Heart right ventricle (tissue), 16 donors: Measurements from ENCODE around the gene GGCT. TPM values are rescaled to one million over a fixed set of nuclear protein-coding genes. Genes with fewer than 3 reads are reported as not detected.

ENCODE experiments used
- ATAC-seq, 8 donors: fragments of 200-7000 bp; cut with Tn5 transposase; one replicate each; pipeline ENCODE4 v1.9.1; 2020; ENCODE audit warnings: mild to moderate bottlenecking in 8 of 8, moderate library complexity in 8 of 8, moderate number of reproducible peaks in 1 of 8
- DNase-seq, 2 donors: peaks; one replicate each; pipeline ENCODE4 v3.0.0-alpha.2; 2020
- H3K27ac ChIP-seq, 10 donors: fragments of 200-600 bp; sonication (generic) in 2 of 10; one replicate each; pipeline versions ENCODE4 v1.5.0 to v1.8.0; 2020 to 2022; ENCODE audit warnings: mild to moderate bottlenecking in 3 of 10
- H3K27me3 ChIP-seq, 7 donors: fragments of 200-600 bp; one replicate each; pipeline ENCODE4 v1.8.0; 2021 to 2022; ENCODE audit warnings: mild to moderate bottlenecking in 2 of 7
- H3K36me3 ChIP-seq, 9 donors: fragments of 200-600 bp; sonication (generic) in 1 of 9; one replicate each; pipeline versions ENCODE4 v1.5.0 to v1.8.0; 2020 to 2022; ENCODE audit warnings: mild to moderate bottlenecking in 2 of 9
- H3K4me1 ChIP-seq, 9 donors: fragments of 200-600 bp; sonication (generic) in 1 of 9; one replicate each; pipeline versions ENCODE4 v1.5.0 to v1.8.0; 2020 to 2022; ENCODE audit warnings: mild to moderate bottlenecking in 4 of 9
- H3K4me3 ChIP-seq, 10 donors: fragments of 200-600 bp; sonication (generic) in 2 of 10; one replicate each; pipeline versions ENCODE4 v1.5.0 to v1.8.0; 2020 to 2022; ENCODE audit warnings: mild to moderate bottlenecking in 7 of 10, moderate library complexity in 2 of 10
- H3K9me3 ChIP-seq, 11 donors: fragments of 200-600 bp in 10 of 11; sonication (generic) in 2 of 11; one replicate each; pipeline versions ENCODE4 v1.5.0 to v1.8.0; 2013 to 2022; ENCODE audit warnings: mild to moderate bottlenecking in 2 of 11, control low read depth in 1 of 11, moderate library complexity in 1 of 11
- WGBS, 2 donors: extraction: QIAGEN DNeasy Blood & Tissue Kit; methylation state at CpG; one replicate each; pipeline ENCODE4 v1.1.7; 2013; ENCODE audit warnings: inconsistent platforms in 1 of 2; 5-methylcytosine and 5-hydroxymethylcytosine counted together
- intact Hi-C, 10 donors: fragments of 100-400 bp; cut with DNase I; formaldehyde crosslinking; loops; one replicate each; pipeline versions ENCODE4 v1.11.1 to v1.14.2; 2022
- polyA plus RNA-seq, 2 donors: library from polyadenylated mRNA; stranded (reverse); fragments of 200-250 nt; gene quantifications; one replicate each; pipeline ENCODE4 v1.2.3, GENCODE V29; 2013
- total RNA-seq, 10 donors: library from RNA; stranded (reverse); fragmentation: NEBNext Ultra II Directional in 3 of 10; extraction: Animal tissue kit (Norgen Biotek cat#: 25700) in 3 of 10; gene quantifications; one replicate each; pipeline versions ENCODE4 v1.2.1 to v1.2.4, GENCODE V29; 2021 to 2023
- TF ChIP-seq, protein P1 (sequence below), 9 donors: fragments of 200-600 bp; sonication (generic) in 2 of 9; IDR thresholded peaks; one replicate each; pipeline versions ENCODE4 v1.5.0 to v1.8.0; 2021 to 2022; ENCODE audit warnings: antibody characterized with exemption in 9 of 9, mild to moderate bottlenecking in 5 of 9, moderate library complexity in 1 of 9
- donor health status: Arrhythmogenic right ventricular cardiomyopathy.
- donor health status: ischemic (EF 13 %, LVEDD 7.1; RV severe dilation, severe dysfunction).
- donor health status: healthy with polysubstance abuse.
- donor health status: DM: no; HTN: yes; CAD: no.
- donor health status: DM: no; HTN: no; CAD: no.
- donor health status: ischemic (EF 25% LVEDD 6.9; RV normal size, moderate dysfunction).
- donor health status: ischemic (EF 25% LVEDD 5.7; RV mildly dilated, moderate dysfunction).
- donor health status: healthy.
- donor health status: DM: yes; HTN: yes; CAD: no.
- donor health status: Ischemic cardiomyopathy.
- donor health status: ischemic (EF 35%, LVEDD 5.7; RV mildly dilated, moderate dysfunction).
- donor health status: nonischemic (EF 11% LVEDD 7.7; RV severe dilation, severe dysfunction).
- donor health status: DM: yes; HTN: yes; CAD: no.
- donor health status: PGD.
- donor health status: ischemic (EF 29% LVEDD 5.4; RV normal size, mild dysfunction).
- donor health status: nonischemic (EF 23%, LVEDD 6.1; RV moderate dilation, normal function).

Gene GGCT
- total and polyA plus RNA-seq, 12 donors: 13.8 to 54.2 (median 18.7) TPM

DNA sequence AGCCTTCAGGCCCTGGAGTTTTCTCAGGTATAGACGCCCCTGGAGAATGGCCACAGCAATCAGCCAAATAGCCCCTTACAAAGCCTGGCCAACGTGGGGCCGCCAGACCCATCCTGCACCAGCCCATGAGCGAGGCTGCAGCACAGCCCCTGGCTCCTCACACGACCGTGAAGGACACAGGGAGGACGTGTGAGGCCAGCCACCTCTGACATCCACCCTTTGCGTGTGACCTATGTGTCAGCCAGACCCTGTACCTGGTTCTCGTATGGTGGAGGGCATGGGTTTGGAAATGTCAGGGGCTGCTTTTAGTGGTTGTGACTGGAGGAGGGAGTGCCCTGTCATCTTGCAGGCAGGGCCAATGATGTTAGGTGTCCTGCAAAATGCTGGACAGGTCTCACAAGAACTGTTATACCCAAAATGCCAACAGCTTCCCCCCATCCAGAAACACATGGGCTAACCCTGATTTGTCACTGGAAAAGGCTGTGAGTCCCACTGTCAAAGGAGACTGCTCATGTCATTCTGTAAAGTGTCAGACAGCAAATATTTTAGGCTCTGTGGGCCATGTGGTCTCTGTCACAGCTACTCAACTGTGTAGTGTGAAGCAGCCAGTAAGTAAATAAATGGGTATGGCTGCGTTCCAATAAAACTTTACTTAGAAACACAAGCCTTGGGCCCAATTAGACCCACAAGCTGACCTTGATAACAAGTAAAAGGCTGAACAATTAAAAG, 56.0 kb downstream of the GGCT start:
- no peaks in the 10 kb centered on the region for H3K27me3 ChIP-seq
- intact Hi-C loops: no loop called here
- no peak overlapping the region for H3K4me3 ChIP-seq
- 40 to 67% methylated on average over 10 of the region's 10 CpGs for WGBS, 2 donors
- peaks cover 0 to 86% (median 56%) of the 10 kb centered on the region in 9 donors for H3K36me3 ChIP-seq
- H3K4me1 ChIP-seq: peaks cover 0 to 31% (median 20%) of the 10 kb centered on the region in 9 donors
- TF ChIP-seq, protein P1, sequence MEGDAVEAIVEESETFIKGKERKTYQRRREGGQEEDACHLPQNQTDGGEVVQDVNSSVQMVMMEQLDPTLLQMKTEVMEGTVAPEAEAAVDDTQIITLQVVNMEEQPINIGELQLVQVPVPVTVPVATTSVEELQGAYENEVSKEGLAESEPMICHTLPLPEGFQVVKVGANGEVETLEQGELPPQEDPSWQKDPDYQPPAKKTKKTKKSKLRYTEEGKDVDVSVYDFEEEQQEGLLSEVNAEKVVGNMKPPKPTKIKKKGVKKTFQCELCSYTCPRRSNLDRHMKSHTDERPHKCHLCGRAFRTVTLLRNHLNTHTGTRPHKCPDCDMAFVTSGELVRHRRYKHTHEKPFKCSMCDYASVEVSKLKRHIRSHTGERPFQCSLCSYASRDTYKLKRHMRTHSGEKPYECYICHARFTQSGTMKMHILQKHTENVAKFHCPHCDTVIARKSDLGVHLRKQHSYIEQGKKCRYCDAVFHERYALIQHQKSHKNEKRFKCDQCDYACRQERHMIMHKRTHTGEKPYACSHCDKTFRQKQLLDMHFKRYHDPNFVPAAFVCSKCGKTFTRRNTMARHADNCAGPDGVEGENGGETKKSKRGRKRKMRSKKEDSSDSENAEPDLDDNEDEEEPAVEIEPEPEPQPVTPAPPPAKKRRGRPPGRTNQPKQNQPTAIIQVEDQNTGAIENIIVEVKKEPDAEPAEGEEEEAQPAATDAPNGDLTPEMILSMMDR (IDR thresholded peaks at IDR 0.05): no peak
- H3K9me3 ChIP-seq: no peaks in the 10 kb centered on the region
- peak; percentile 53 to 93 (median 84) for ATAC-seq
- peak in 1 of 2 donors; percentile 50 for DNase-seq
- peak overlapping the region; percentile 15 to 79 (median 73) for H3K27ac ChIP-seq

DNA sequence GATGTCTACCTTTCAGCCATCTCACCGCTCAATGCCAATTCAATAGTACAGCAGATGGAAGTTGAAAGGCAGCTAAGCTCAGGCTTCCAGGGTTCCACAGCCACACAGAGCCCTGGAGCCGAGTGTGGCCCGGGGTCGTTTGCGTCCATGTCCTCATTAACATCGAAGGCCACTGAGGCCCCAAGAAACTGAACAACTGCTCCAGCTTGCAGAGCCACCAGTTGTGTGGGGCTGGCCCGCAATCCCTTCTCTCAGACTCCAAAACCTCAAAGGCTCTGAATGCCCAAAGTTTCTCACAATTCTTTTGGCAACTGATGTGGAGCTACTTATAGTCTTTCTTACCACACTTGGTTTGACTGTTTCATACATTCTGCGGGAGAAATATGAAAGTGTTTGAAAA, 57.2 kb downstream of the GGCT start:
- Histone ChIP-seq H3K9me3 (no peaks in the 10 kb centered on the region), H3K27ac (peak overlapping the region in 3 of 10 donors; percentile 71 to 79 (median 77)), H3K4me1 (peaks cover 0 to 27% (median 16%) of the 10 kb centered on the region in 9 donors), H3K36me3 (peaks cover 0 to 74% (median 45%) of the 10 kb centered on the region in 9 donors), H3K27me3 (no peaks in the 10 kb centered on the region), H3K4me3 (no peak overlapping the region)
- TF ChIP-seq, protein P1 (IDR thresholded peaks at IDR 0.05): no peak
- intact Hi-C loops: no loop called here
- 97 to 99% methylated on average over 8 of the region's 8 CpGs for WGBS, 2 donors
- ATAC-seq: no peak
- DNase-seq: no peak

Other genes with a start within 250 kb of the GGCT start
- 10 to 100 TPM in 3 of 10 donors, 1 to 10 TPM in 7; 5.3 to 13.8 (median 8.8) TPM for gene ZNRF2, start 220.2 kb downstream of the GGCT start, total RNA-seq
- 1 to 10 TPM; 2.9 to 3.7 TPM for gene ZNRF2, start 220.2 kb downstream of the GGCT start, polyA plus RNA-seq
- 10 to 100 TPM in 3 of 10 donors, 1 to 10 TPM in 7; 6.3 to 19.1 (median 8.6) TPM for gene NOD1, start 26.0 kb downstream of the GGCT start, total RNA-seq
- 10 to 100 TPM in 1 of 2 donors, 1 to 10 TPM in 1; 7.6 to 18.4 TPM for gene NOD1, start 26.0 kb downstream of the GGCT start, polyA plus RNA-seq
- gene GARS1, start 90.0 kb upstream of the GGCT start, total RNA-seq: 10 to 100 TPM; 36.5 to 52.2 (median 40.8) TPM
- gene GARS1, start 90.0 kb upstream of the GGCT start, polyA plus RNA-seq: 10 to 100 TPM; 52.3 to 95.6 TPM
- gene CRHR2, start 177.6 kb upstream of the GGCT start, total RNA-seq: 1 to 10 TPM in 1 of 10 donors, under 1 TPM in 8, not detected in 1; 0.07 to 1.0 (median 0.28) TPM
- 1 to 10 TPM in 1 of 2 donors, under 1 TPM in 1; 0.10 to 1.2 TPM for gene CRHR2, start 177.6 kb upstream of the GGCT start, polyA plus RNA-seq
- 10 to 100 TPM; 12.3 to 57.3 (median 26.9) TPM for gene INMT, start 247.3 kb upstream of the GGCT start, total RNA-seq
- 10 to 100 TPM; 14.2 to 56.3 TPM for gene INMT, start 247.3 kb upstream of the GGCT start, polyA plus RNA-seq